Measurements from ENCODE around the gene BZW2.
"Not testable (repeated sequence)": the region's sequence is repeated elsewhere in the genome, so short reads cannot be mapped to it uniquely, and the experiment has no call there.

Gene BZW2

DNA sequence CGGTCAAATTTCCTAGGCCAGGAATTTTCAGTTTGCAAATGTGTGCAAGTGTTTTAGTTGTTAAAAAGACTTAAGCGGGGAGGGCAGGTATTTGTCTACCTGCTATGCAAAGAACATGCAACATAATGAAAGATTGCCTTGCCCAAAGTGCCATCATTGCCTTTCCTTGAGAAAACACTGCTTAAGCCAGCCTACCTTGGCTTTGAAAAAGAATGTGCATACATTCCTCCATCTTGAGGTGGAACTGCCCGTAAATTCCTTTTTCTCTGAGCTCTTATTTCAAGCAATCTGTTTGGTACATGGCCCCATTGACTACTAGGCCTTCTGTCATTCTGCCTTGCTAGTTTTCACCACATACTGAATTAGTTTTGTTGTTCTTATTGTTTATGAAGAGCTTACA lies 29.3 kb downstream of the BZW2 start:
- no peak for DNase-seq

- DNase-seq: no peak
Observed at GRCh38 chr7:16677978-16678494, 32.1 kb downstream of the BZW2 start.

- not testable (repeated sequence) for DNase-seq
Observed at GRCh38 chr7:16678645-16679566, 32.9 kb downstream of the BZW2 start.

DNA sequence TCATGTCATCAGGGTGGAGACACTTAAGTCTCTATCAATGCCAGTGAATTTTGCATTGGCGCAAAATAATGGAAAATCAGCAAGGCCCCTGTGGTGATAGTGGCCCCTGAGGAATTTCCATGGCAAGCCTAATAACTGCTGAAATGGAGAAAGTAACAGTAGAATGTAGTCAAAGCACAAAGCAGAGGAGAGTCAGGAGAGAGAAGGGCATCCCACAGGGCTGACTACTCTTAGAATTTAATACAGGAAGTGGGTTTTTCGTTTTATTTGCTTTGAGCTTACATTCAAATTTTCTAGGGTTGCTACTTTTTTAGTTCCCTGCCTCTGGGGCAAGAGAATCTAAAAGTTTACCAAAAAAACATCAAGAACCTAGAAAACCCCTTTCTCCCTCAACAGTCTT lies 39.0 kb downstream of the BZW2 start:
- DNase-seq: no peak

DNA sequence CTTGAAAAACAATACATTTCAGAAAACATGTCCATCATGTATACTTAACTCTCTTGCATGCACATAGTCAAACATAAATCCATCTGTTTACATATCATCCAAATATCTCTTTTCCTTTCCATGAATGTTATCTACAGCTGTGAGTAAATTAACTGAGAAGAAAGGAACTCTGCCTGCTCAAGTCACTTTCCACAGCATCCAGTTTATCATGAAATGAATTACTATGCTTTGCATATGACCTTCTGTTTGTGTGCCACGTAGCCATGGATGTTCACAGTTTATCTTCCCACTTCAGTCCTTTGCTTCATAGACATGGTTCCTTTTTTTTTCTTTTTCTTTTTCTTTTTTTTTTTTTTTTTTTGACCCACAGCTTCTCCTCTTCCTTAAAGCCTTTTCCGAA lies 39.6 kb downstream of the BZW2 start:
- no peak for DNase-seq

DNA sequence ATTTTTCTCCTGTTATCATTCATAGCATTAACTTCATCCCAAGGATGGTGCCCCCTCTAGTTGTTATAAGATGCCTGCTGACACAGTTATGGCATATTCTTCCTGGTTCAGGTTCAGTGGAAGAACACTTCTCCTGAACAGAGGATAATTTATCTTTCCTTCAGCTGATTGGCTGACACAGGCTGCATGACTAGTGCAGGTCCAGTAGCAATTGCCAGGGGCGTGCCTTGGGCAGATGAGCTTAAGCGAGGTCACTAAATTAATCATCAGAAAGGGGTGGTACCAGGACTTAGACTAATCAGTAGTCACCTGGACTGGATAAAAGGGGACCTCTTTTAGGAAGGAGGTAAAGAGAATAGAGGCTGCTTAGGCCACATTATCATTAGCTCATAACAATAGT lies 42.3 kb downstream of the BZW2 start:
- no peak for DNase-seq

- DNase-seq: no peak
Observed at GRCh38 chr7:16691241-16691640, 45.3 kb downstream of the BZW2 start.

GRCh38 chr7:16693601-16694318 lies 47.8 kb downstream of the BZW2 start:
- DNase-seq: no peak

- no peak for DNase-seq
Observed at GRCh38 chr7:16694806-16695205, 48.8 kb downstream of the BZW2 start.

DNA sequence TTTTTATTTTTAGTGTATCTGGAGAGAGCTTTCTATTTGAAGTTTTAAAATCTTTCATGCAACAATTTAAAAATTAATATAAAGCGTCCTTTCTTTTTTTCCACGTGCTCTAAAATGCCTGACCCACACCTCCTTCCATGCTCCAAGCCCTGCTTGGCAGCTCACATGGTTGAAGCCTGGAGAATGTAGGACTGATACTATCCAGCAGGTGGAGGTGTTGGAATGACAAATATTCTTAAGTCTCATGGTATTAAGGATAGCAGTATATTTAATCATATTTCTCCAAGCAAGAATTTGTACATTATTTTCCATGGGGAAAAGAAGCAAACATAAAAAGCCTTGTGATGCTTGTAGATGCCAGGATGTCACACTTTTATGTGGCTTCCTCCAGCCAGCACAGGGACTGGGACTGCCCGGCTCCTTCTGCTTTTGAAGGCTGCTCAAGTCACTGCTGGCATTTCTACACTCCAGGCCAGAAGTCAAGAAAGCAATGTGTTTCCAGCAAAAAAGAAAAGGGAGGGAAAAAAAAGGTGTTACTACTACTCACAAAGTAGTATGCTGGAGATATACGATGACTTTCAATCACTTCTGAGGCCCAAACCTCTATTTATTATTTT lies 49.7 kb downstream of the BZW2 start:
- no peak for DNase-seq

- DNase-seq: no peak
Observed at GRCh38 chr7:16697507-16698199, 51.7 kb downstream of the BZW2 start.

DNA sequence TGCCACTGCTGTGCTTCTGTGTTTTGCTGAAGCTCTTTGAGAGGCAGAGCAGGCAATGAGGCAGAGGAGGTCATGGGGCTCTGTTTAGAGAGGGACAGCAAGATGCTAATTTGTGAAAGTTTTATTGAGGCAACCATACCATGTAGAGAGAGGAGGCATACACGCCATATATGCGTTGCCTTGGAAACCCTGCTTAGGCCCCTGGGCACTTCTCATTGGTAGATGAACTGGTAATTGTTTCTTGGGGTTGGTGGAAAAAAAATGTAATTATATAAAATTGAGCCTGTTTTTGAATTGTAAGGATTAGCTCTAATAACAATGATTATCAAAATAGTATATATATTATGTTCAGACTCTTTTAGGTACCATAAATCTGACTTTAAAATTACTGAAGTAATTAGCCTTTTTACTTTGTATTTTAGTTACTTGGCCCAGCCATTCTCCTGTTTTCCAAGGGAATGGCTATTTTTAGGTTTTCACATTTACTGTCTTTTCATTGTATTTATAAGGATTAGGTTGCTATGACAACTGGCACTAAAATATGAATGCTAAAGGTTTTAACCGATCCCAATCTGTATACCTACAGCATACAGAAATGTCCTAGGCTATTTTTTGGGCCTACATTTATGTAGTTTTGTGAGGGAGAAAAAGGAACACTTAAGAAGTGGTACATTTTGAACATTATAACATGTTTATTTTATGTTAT lies 52.4 kb downstream of the BZW2 start:
- no peak for DNase-seq

DNA sequence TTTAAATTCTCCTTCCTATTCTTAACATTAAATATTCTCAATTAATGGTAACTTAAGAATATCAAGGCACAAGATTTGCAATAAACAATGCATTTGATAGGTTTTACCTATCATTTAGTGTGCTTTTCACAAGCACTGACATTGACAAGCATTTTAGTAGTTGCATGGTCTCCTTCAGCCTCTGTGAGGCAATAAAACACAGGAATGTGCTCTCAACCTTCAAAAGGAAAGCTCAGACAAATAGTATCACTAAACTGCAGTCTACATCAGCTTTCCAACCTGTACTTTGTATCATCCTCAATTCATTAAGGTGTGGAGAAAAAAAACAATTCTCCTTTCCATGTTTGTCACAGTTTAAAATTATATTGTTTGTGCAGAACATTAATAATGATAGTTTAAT lies 56.5 kb downstream of the BZW2 start:
- DNase-seq: no peak

DNA sequence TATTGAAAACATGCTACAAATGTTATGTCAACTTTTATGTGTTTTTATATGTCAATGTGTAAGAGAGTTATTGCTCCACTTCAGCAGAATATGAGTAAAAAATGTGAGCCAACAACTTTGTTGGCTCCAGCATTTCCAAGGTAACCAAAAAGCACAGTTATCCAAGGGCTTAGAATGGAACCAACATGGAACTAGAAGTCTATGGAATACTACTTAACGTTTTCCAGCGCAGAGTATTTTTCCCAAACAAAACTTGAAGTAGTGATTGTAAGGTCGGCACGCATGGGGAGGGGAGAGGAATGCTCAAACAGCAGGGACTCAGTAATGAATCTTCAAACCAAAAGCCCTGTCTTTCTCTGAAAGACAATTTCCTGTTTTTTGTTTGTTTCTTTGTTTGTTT lies 62.5 kb downstream of the BZW2 start:
- DNase-seq: no peak

GRCh38 chr7:16708980-16709379 lies 63.0 kb downstream of the BZW2 start:
- no peak for DNase-seq

GRCh38 chr7:16710651-16711050 lies 64.7 kb downstream of the BZW2 start:
- DNase-seq: no peak

GRCh38 chr7:16711730-16712129 lies 65.7 kb downstream of the BZW2 start:
- DNase-seq: no peak

GRCh38 chr7:16712916-16713315 lies 66.9 kb downstream of the BZW2 start:
- no peak for DNase-seq

DNA sequence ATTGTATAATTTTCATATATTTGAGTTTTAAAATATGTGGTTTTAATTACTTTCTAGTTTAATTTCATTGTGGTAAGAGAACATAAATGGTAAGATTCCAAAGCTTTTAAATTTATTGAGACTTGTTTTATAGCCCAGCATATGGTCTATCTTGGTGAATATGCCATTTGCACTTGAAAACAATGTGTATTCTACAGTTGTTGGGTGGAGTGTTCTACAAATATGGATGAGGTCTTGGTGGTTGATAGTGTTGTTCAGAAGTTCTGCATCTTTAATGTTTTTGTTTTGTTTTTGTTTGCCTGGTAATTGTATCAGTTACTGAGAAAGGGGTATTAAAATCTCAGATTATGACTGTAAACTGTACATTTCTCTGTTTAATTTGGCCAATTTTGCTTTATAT lies 69.9 kb downstream of the BZW2 start:
- DNase-seq: no peak

GRCh38 chr7:16718111-16718656 lies 72.2 kb downstream of the BZW2 start:
- DNase-seq: no peak

- no peak for DNase-seq
Observed at GRCh38 chr7:16719699-16720098, 73.7 kb downstream of the BZW2 start.

DNA sequence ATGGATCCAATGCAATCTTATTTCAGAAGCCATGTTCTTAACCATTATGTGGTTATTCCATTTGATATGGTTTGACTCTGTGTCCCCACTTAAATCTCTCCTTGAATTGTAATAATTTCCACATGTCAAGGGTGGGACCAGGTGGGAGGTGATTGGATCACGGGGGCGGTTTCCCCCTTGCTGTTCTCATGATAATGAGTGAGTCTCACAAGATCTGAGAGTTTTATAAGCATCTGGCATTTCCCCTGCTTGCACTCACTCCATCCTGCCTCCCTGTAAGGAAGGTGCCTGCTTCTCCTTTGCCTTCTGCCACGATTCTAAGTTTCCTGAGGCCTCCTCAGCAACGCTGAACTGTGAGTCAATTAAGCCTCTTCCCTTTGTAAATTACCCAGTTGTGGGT lies 75.6 kb downstream of the BZW2 start:
- no peak for DNase-seq

All from activated CD4-positive, alpha-beta T cell treated with anti-CD3 and anti-CD28 coated beads, Interleukin-2, amount 50 U/mL, for 1 hour (primary cell).